ENCODE results near the gene VIPR2. TPM values are rescaled to one million over a fixed set of nuclear protein-coding genes. Genes with fewer than 3 reads are reported as not detected.

VIPR2 gene
- total RNA-seq, 1 experiment from 2014 or later, result not detected

GRCh38 chr7:159099711-159100231 lies 44.9 kb downstream of the VIPR2 start:
- POLR2A ChIA-PET (ENCODE audit: low non-redundant PET), result no interaction called here
- peaks cover 2% of the 10 kb centered on the region for H3K4me1 ChIP-seq (ENCODE audit: insufficient read depth, low read length, poor library complexity, severe bottlenecking)

GRCh38 chr7:159098811-159099655 lies 45.6 kb downstream of the VIPR2 start:
- no TSS peak for BruUV-seq (replicated peaks)
- Histone ChIP-seq H3K36me3 (ENCODE audit: insufficient read depth, low read length, poor library complexity, severe bottlenecking) (no peaks in the 10 kb centered on the region), H3K4me3 (ENCODE audit: low read depth, low read length, poor library complexity, severe bottlenecking) (no peak overlapping the region), H3K27me3 (replicated peaks; ENCODE audit: insufficient read depth, low read depth, low read length, poor library complexity) (no peaks in the 10 kb centered on the region), H3K27ac (ENCODE audit: low read depth, low read length, poor library complexity, severe bottlenecking) (no peak overlapping the region), H3K9me3 (ENCODE audit: low read depth, low read length, poor library complexity, severe bottlenecking) (no peaks in the 10 kb centered on the region), H3K4me1 (ENCODE audit: insufficient read depth, low read length, poor library complexity, severe bottlenecking) (peaks cover 7% of the 10 kb centered on the region)
- TF ChIP-seq, protein P1, sequence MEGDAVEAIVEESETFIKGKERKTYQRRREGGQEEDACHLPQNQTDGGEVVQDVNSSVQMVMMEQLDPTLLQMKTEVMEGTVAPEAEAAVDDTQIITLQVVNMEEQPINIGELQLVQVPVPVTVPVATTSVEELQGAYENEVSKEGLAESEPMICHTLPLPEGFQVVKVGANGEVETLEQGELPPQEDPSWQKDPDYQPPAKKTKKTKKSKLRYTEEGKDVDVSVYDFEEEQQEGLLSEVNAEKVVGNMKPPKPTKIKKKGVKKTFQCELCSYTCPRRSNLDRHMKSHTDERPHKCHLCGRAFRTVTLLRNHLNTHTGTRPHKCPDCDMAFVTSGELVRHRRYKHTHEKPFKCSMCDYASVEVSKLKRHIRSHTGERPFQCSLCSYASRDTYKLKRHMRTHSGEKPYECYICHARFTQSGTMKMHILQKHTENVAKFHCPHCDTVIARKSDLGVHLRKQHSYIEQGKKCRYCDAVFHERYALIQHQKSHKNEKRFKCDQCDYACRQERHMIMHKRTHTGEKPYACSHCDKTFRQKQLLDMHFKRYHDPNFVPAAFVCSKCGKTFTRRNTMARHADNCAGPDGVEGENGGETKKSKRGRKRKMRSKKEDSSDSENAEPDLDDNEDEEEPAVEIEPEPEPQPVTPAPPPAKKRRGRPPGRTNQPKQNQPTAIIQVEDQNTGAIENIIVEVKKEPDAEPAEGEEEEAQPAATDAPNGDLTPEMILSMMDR (conservative IDR thresholded peaks at IDR 0.05; ENCODE audit: low read depth, low read length), result no peak
- no peak for TF ChIP-seq EZH2 (IDR thresholded peaks at IDR 0.05; ENCODE audit: borderline replicate concordance, low read depth, low read length, poor library complexity, severe bottlenecking)
- no peak for DNase-seq (ENCODE audit: low spot score)
- intact Hi-C loops (cut with micrococcal nuclease; ENCODE audit: unreplicated experiment), result no loop called here
- ChIA-PET POLR2A (ENCODE audit: low non-redundant PET) (no interaction called here), CTCF (no interaction called here)

More at GRCh38 chr7:159099711-159100231, 44.9 kb downstream of the VIPR2 start:
- CTCF ChIA-PET, result no interaction called here
- no peak overlapping the region for H3K4me3 ChIP-seq (ENCODE audit: low read depth, low read length, poor library complexity, severe bottlenecking)
- no peak overlapping the region for H3K27ac ChIP-seq (ENCODE audit: low read depth, low read length, poor library complexity, severe bottlenecking)
- H3K9me3 ChIP-seq (ENCODE audit: low read depth, low read length, poor library complexity, severe bottlenecking), result no peaks in the 10 kb centered on the region
- no TSS peak for BruUV-seq (replicated peaks)
- no peak for DNase-seq (ENCODE audit: low spot score)
- no peaks in the 10 kb centered on the region for H3K36me3 ChIP-seq (ENCODE audit: insufficient read depth, low read length, poor library complexity, severe bottlenecking)
- H3K27me3 ChIP-seq (replicated peaks; ENCODE audit: insufficient read depth, low read depth, low read length, poor library complexity), result no peaks in the 10 kb centered on the region
- intact Hi-C loops (cut with micrococcal nuclease; ENCODE audit: unreplicated experiment), result no loop called here
- TF ChIP-seq, protein P1 (conservative IDR thresholded peaks at IDR 0.05; ENCODE audit: low read depth, low read length), result no peak
- no peak for TF ChIP-seq EZH2 (IDR thresholded peaks at IDR 0.05; ENCODE audit: borderline replicate concordance, low read depth, low read length, poor library complexity, severe bottlenecking)

GRCh38 chr7:159098424-159098786 lies 46.3 kb downstream of the VIPR2 start:
- CTCF ChIA-PET, result no interaction called here
- Histone ChIP-seq H3K27ac (ENCODE audit: low read depth, low read length, poor library complexity, severe bottlenecking) (no peak overlapping the region), H3K36me3 (ENCODE audit: insufficient read depth, low read length, poor library complexity, severe bottlenecking) (no peaks in the 10 kb centered on the region), H3K9me3 (ENCODE audit: low read depth, low read length, poor library complexity, severe bottlenecking) (no peaks in the 10 kb centered on the region), H3K4me3 (ENCODE audit: low read depth, low read length, poor library complexity, severe bottlenecking) (no peak overlapping the region), H3K4me1 (ENCODE audit: insufficient read depth, low read length, poor library complexity, severe bottlenecking) (peaks cover 11% of the 10 kb centered on the region), H3K27me3 (replicated peaks; ENCODE audit: insufficient read depth, low read depth, low read length, poor library complexity) (no peaks in the 10 kb centered on the region)
- TF ChIP-seq, protein P1 (conservative IDR thresholded peaks at IDR 0.05; ENCODE audit: low read depth, low read length), result no peak
- no peak for TF ChIP-seq EZH2 (IDR thresholded peaks at IDR 0.05; ENCODE audit: borderline replicate concordance, low read depth, low read length, poor library complexity, severe bottlenecking)
- no peak for DNase-seq (ENCODE audit: low spot score)
- POLR2A ChIA-PET (ENCODE audit: low non-redundant PET), result no interaction called here
- intact Hi-C loops (cut with micrococcal nuclease; ENCODE audit: unreplicated experiment), result no loop called here
- BruUV-seq (replicated peaks), result no TSS peak
